K562 treated with DMSO at 1 percent for 48 hours (cell line): Measurements from ENCODE around the gene C18orf32. TPM values are rescaled to one million over a fixed set of nuclear protein-coding genes. Genes with fewer than 3 reads are reported as not detected.

Experiments
- total RNA-seq: library from RNA; unstranded; fragments of 300-600 nt; gene quantifications from 2 replicates; pipeline ENCODE4 v1.2.3, GENCODE V29; 2022; ENCODE audit warnings: low replicate concordance; ENCODE audit errors: extremely low read depth

C18orf32 gene
- not detected in 2 replicates for total RNA-seq

GRCh38 chr18:49486953-49487710, at the start of gene C18orf32:
Gene C18orf32, minus strand, starts transcription at chr18:49487234. Its CDS starts 3,486 bp downstream, at chr18:49483748.

DNA sequence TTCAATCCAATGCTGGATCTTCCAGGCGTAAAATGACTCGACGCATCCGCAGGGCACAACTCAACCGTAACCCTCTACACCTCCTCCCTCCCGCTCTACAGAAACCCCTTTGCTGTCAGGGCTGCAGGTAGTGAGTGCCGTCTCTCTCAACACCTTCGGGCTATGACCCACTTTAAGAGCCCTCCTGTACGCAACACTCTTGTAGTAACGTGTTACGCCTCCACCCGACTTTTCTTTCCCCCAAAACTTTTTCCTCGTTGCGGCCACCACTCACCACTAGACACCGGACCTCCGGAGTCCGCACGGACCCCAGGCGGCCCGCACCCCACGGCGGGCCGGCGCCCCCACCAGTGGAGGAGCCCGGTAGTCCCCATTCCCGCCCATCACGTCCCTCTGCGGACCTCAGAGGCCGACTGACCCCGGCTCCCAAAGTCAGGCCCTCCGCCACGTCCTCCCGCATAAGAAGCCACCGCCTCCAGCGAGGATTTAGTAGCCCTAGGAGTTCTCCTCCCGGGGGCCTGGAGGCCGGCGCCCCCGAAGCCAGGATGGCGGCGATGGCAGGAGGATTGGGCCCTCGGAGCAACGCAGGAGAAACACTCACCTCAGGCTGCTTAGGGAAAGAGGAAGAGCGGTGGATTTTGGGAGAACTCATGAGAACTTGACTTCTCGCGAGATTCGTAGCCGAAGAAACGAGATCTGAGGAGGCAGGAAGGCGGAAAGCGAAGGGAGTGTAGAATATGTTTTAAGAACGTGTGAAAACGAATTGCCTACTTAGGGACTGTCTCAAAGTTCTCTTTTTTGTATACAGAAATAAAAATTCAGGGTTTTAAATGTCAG, 5.0 kb upstream of the C18orf32 start, which contains the start of gene RPL17:
Gene RPL17, minus strand, starts transcription at position 609 of the 837 bp plus-strand sequence.

Other genes with a start within 250 kb of the C18orf32 start
- not detected in 2 replicates for gene DYM, start 26.6 kb downstream of the C18orf32 start, total RNA-seq
- 2,088 TPM in 1 of 2 replicates, not detected in the other for gene RPL17, start 5.2 kb upstream of the C18orf32 start, total RNA-seq
- gene LIPG, start 74.8 kb upstream of the C18orf32 start, total RNA-seq: not detected in 2 replicates